GM20431 (cell line): ENCODE data around the gene PSTPIP1.

Experiments
- in situ Hi-C: fragments of 300-500 bp; cut with MseI, MboI; formaldehyde crosslinking; loops from one replicate; pipeline ENCODE4 v1.15.0; 2020; ENCODE audit warnings: low sequenced_read_pairs; ENCODE audit not compliant: unreplicated experiment

The PSTPIP1 gene

DNA sequence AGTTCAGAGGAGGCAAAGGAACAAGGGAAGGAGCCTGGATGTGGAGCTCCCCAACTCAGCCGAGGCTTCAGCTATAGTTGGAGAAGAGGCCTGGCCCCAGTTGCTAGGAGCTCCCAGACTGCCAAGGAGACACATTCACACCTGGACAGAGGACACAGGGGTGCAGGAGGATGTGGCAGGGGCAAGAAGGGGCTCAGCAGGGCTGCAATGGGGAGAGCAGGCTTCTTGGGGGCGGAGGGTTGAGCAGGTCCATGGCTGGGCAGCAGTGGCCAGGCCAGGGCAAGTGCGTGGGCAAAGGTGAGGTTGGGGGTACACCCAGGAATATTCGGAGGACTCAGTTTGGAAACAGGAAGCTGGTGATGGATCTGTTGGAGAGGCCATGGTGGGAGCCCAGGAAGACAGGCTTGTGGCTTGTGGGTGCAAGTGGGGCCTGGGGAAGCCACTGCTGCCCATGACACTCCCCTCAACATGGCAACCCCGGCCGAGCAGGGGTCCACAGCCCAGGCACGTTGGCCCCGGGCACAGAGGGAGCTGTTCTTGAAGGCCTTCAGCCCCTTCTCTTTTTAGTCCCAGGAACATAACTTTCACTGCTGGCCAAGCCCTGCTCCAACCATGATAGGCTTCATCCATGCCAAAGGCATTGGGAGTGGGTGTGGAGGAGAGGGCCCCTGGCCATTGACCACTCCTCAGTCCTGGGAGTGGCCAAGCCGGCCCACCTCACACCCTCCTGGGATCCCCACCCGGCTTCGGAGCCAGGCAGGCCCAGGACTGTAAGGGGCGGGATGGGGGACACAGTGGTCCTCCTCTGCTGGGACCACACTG is 42.7 kb downstream of the PSTPIP1 start:
- in situ Hi-C loops = no loop called here

DNA sequence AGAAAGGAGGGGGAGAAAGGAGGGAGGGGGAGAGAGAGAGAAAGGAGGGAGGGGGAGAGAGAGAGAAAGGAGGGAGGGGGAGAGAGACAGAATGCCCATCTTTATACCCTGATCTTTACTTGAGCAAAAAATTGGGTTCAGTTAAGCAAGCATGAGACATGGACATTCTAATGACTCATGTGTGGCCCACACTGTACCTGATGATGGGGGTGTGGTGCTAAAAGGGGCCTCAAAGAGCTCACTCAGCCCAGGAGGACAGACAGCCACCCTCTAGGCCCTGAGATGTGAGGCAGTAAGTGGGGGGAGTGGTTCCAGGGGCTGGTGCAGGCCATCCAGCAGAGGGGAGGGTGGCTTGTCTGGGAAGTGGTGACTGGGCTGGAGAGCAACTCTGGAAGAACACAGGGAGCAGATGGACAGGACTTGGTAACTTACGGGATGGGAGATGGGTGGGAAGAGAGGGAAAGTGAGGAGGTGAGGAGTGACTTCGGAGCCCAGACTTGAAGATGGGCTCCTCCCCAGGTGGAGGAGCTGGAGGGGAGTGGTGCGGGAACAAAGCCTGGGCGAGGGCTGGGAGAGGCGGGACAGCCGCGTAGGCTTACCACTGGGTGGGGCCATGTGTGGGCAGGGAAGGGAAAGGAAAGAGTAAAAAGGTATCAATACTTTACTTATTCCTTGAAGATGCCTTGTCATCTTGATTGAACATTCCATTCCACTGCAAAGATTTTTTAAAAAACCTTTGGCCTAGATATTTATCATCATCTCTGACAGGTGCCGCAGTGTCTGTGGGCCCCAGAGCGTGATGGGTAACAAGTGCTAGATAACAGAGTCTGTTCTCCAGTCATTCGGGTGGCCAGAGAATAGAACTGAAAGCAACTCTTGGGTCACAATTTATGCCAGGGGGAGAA is 43.6 kb downstream of the PSTPIP1 start:
- in situ Hi-C loops = no loop called here

GRCh38 chr15:77039217-77039533 is 44.2 kb downstream of the PSTPIP1 start:
- in situ Hi-C loops = no loop called here

GRCh38 chr15:77039848-77040247 is 44.9 kb downstream of the PSTPIP1 start:
- in situ Hi-C loops = no loop called here

DNA sequence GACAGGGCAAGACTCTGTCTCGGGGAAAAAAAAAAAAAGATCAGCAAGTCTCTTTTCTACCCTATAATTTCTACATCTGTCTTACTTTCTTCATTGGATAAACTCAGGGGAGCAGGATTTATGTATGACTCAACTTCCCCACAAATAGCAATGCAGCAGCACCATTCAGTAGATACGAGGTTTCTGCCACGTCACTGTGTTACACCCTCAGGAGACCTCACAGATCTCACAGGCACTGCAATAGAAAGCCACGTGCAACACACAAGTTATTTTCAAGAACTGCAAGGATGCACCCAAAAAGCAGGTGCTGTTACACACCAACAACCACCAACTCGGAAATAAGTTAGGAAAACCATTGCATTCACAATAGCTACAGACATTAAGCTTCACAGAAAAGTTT is 45.7 kb downstream of the PSTPIP1 start:
- in situ Hi-C loops = no loop called here

GRCh38 chr15:77042245-77042919 is 47.5 kb downstream of the PSTPIP1 start:
- in situ Hi-C loops = no loop called here

DNA sequence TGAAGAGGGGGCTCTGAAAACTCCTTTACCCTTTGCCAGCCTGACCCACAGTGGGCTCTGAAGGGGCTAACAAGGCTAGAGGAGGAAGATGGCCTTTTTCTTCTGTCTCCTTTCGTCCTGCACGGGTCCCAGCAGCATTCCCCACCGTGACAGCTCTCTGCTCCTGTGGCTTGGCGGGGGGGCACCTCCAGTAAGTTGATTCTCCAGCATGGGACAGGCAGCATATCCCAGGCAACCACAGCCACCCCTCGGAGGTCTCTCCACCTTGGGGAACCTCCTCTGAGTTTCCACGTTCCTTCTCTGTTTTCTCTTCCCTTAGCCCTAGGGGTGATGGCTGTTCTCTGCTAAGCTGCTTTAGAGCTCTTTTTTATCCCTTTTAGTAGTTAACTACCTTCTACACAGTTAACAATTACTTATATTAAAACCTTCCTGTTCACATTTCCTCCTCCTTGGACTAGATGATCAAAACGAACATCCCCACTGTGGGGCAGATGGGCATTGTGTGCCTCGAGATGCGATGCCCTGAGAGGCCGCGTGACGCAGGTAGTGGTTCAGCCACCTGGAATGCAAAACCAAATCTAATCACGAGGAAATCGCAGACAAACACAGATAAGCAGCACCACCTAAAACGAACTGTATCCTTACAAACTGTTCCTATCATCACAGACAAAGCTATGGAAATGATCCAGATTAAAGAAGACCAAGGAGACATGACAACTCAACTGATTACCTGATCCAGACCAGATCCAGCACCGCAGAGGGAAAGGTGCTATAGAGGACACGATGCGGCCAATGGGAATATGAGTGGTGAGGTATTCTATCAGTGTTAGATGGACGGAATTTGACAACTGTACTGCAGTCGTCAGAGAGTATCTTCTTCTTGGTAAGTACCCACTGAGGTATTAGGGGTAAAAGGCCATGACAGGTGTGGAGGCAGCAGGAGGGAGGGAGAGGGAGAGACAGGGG is 48.3 kb downstream of the PSTPIP1 start:
- in situ Hi-C loops = no loop called here

- in situ Hi-C loops = no loop called here
Observed at GRCh38 chr15:77044228-77045042, 49.5 kb downstream of the PSTPIP1 start.

DNA sequence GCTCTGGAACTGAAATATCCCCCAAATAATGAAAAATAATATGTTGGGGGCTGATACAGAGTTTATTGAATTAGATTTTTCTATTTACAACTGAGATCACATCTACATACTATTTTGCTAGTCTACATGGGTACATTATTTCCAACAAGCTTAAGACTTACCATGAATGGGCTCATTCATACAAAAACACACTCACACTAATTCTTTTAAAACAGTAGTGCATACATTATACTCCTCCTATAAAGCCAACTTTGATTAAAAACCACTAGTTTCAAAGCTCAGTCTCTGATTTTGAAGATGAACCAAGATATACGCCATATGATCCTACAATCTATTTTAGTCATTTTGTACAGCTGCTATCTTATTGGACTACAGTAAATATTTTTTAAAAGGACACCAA is 51.1 kb downstream of the PSTPIP1 start:
- in situ Hi-C loops = no loop called here

DNA sequence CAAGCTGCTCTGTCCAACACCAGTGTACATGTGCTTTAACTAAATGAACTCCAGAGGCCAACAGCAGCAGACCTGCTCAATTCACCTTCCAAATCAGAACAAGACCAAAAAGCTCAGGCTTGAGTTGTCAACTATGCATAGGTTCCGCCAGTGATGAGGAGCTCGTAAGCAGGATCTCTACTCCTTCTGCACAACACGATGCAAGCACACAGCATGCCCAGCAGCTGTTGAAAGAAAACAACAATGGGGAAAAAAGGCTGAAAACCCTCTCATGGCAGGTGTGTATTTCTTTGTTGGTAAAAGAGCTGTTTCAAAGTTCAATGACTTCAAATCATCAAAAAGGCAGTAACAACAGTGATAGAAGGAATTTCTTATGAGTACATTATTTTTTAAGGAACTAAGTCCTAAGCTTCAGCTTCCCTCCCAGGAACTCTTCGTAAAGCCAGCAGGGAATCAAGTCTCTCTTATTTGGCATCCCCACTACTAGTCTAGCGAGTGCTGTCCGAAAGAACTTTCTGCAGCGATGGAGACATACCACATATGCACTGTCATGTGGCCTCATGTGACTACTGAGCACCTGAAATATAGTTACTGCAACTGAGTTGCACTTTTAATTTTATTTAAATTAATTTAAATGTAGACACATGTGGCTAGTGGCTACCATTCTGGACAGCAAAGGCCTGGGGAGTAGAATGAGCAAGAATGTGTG is 51.9 kb downstream of the PSTPIP1 start:
- in situ Hi-C loops = no loop called here

DNA sequence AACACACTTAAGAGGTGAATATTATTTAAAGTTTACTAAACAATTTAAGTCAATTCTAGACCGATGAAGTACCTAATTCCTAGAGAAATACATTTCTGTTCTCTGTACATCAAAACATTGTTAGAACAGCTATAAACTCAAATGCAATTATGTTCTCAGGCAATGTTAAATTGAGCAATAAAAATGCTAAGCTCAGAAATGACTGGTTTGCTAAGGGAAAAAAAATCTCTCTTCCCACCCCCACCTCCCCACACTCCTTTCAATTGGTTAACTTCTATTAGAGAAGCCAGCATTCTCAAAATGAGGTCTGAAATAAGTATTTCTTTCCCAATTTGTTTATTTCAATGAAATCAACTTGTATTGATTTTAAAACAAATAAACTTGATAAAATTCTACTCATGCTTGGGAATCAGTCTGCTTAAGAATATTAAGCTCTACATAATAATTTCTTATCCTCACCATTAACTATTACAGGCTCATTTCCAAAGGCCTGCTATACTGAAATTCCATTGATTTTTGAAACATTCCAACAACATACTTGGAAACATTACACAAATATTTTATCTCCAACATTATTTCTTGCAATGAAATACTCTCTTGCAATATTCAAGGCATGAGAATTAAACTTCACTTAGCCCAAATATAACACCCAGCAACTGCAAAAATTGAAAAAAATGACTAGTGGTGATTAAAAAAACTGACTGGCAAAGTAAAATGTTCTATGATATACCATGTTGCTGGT is 53.4 kb downstream of the PSTPIP1 start:
- in situ Hi-C loops = no loop called here

DNA sequence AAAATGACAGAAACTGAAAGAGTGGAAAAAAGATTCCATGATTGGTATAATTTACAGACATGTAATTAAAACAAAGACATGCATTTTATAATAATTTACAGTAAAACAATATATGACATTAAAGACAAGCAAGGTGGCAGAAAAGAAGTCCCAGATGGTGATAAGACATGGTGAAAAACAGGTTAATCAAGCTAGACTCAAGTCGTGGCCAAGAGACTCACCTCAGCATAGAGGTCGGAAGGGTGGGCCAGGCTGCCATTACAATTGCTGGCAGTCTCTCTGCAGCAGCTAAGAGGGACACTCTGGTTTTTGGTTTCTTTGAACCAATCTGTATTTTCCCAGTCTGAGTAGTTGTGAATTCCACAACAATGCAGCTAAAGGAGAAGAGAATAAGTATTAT is 57.6 kb downstream of the PSTPIP1 start:
- in situ Hi-C loops = no loop called here

GRCh38 chr15:77053709-77054108 is 58.8 kb downstream of the PSTPIP1 start:
- in situ Hi-C loops = no loop called here

GRCh38 chr15:77057072-77057471 is 62.1 kb downstream of the PSTPIP1 start:
- in situ Hi-C loops = no loop called here

DNA sequence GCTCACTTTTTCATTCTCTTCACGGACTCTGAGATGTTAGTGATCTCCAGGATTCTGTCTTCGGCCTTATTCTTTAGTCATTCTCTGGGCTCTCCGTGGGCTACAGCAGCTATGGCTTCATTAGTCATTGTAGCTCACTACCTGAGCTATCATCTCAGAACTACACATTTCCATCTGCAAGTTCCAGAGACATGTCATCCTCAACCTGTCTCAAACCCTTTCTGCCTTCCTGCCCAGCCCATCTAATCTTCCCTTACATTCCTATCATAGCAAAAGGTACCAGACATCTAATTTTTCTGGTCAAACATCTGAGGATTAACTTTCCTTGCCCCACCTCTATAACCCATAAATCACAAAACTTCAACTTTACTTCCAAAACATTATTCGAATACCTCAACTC is 62.8 kb downstream of the PSTPIP1 start:
- in situ Hi-C loops = no loop called here

DNA sequence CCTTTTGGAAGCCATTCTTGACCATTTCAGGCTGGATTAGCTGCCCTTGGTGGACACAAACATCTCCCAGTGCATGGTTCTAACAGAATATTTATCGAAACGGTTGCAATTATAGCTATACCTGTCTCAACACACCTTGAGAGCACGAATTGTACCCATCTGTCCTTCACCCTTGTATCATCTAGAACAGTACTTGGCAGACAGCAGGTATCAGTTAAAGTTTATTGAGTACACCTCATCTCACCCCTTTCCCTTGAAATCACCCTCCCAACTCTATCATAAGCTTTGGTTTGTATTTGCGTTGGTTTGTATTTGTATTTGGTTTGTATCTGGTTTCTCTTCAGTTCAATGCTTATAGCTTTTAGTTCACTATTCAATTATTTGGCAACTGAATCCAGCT is 63.5 kb downstream of the PSTPIP1 start:
- in situ Hi-C loops = no loop called here

GRCh38 chr15:77059786-77060361 is 64.9 kb downstream of the PSTPIP1 start:
- in situ Hi-C loops = no loop called here
